Measurements from ENCODE around the gene GABPA. TPM values are rescaled to one million over a fixed set of nuclear protein-coding genes. Genes with fewer than 3 reads are reported as not detected.

Gene GABPA
- total and polyA plus RNA-seq, 2 donors (not counting 1 experiment from before 2014, with no cell fraction given): 10.3 to 29.7 TPM

GRCh38 chr21:25818121-25818520, 83.3 kb downstream of the GABPA start:
- Mint-ChIP-seq H3K27me3 (peaks cover 4% of the 10 kb centered on the region), H3K4me3 (no peak overlapping the region), H3K27ac (no peak overlapping the region), H3K4me1 (peaks cover 2% of the 10 kb centered on the region), H3K9me3 (ENCODE audit: insufficient read depth) (no peaks in the 10 kb centered on the region)
- peaks cover 3% of the 10 kb centered on the region in 2 donors for H3K4me1 ChIP-seq (ENCODE audit: control insufficient read depth in 2 of 2, insufficient read depth in 2 of 2, low read length in 2 of 2)
- H4K20me1 ChIP-seq (ENCODE audit: control insufficient read depth, insufficient read depth, low read length, poor library complexity, severe bottlenecking): no peaks in the 10 kb centered on the region
- H3K79me2 ChIP-seq (ENCODE audit: control insufficient read depth, insufficient read depth, low read length): no peaks in the 10 kb centered on the region
- no peak overlapping the region for H3K9ac ChIP-seq (ENCODE audit: low read length)
- H3K36me3 ChIP-seq (replicated peaks in 1 of 2; ENCODE audit: control extremely low read depth in 1 of 2, control insufficient read depth in 1 of 2, extremely low read depth in 1 of 2, insufficient read depth in 2 of 2, low read length in 1 of 2): no peaks in the 10 kb centered on the region
- H3K4me2 ChIP-seq (replicated peaks; ENCODE audit: low read depth, low read length, poor library complexity, severe bottlenecking): no peak overlapping the region
- TF ChIP-seq, protein P1, sequence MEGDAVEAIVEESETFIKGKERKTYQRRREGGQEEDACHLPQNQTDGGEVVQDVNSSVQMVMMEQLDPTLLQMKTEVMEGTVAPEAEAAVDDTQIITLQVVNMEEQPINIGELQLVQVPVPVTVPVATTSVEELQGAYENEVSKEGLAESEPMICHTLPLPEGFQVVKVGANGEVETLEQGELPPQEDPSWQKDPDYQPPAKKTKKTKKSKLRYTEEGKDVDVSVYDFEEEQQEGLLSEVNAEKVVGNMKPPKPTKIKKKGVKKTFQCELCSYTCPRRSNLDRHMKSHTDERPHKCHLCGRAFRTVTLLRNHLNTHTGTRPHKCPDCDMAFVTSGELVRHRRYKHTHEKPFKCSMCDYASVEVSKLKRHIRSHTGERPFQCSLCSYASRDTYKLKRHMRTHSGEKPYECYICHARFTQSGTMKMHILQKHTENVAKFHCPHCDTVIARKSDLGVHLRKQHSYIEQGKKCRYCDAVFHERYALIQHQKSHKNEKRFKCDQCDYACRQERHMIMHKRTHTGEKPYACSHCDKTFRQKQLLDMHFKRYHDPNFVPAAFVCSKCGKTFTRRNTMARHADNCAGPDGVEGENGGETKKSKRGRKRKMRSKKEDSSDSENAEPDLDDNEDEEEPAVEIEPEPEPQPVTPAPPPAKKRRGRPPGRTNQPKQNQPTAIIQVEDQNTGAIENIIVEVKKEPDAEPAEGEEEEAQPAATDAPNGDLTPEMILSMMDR (IDR thresholded peaks at IDR 0.05): no peak
- no peak for TF ChIP-seq EZH2 (IDR thresholded peaks at IDR 0.05; ENCODE audit: borderline replicate concordance, insufficient read depth, low read depth, low read length, poor library complexity, severe bottlenecking)
- no peak for DNase-seq
- H3K27me3 ChIP-seq (replicated peaks in 1 of 4; ENCODE audit: control extremely low read depth in 1 of 4, control insufficient read depth in 3 of 4, insufficient read depth in 4 of 4, low read length in 3 of 4): no peaks in the 10 kb centered on the region
- POLR2A ChIA-PET: no interaction called here
- no peak for ATAC-seq (ENCODE audit: low read depth)
- intact Hi-C loops (cut with micrococcal nuclease): no loop called here
- no peaks in the 10 kb centered on the region for H3K9me3 ChIP-seq (ENCODE audit: control extremely low read depth in 1 of 3, control insufficient read depth in 2 of 3, insufficient read depth in 1 of 3, low read length in 2 of 3)
- CTCF ChIA-PET: interaction anchor here (0.8 kb wide), 1 partner anchor 11 kb away, joined by 4 read pairs; no protein-coding TSS in a partner anchor
- H3K4me3 ChIP-seq (ENCODE audit: control extremely low read depth in 1 of 5, extremely low read depth in 1 of 5, insufficient read depth in 1 of 5, low read depth in 2 of 5, low read length in 4 of 5): no peak overlapping the region
- peak overlapping the region; percentile 32 for H2AFZ ChIP-seq (ENCODE audit: insufficient read depth, low read depth, low read length, poor library complexity, severe bottlenecking)
- WGBS (ENCODE audit: insufficient coverage): 83% methylated on average over 1 of the region's 5 CpGs
- H3K27ac ChIP-seq (ENCODE audit: low read length in 2 of 2): no peak overlapping the region

DNA sequence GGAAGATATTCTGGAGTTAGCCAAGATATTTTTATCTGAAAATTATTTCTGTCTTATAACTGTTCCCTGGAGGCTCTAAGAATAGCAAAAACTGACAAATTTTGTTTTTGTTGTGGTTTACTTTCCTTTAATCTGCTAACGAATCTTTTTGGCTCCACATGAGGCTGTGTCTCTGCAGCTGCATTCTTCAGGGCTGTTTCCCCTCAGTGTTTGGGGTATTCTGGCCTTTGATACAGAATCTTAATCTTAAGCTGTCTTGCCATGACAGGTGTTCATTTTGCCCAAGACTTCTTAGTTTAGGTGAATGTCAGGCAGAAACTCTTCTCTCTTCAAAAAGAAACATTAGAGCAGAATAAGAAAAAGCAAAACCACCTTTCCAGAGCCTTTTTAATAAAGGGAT, 83.8 kb downstream of the GABPA start:
- WGBS (ENCODE audit: insufficient coverage): 0% methylated on average over 1 of the region's 1 CpG
- no peaks in the 10 kb centered on the region for H3K9me3 ChIP-seq (ENCODE audit: control extremely low read depth in 1 of 3, control insufficient read depth in 2 of 3, insufficient read depth in 1 of 3, low read length in 2 of 3)
- no peaks in the 10 kb centered on the region for H3K27me3 ChIP-seq (replicated peaks in 1 of 4; ENCODE audit: control extremely low read depth in 1 of 4, control insufficient read depth in 3 of 4, insufficient read depth in 4 of 4, low read length in 3 of 4)
- TF ChIP-seq EZH2 (IDR thresholded peaks at IDR 0.05; ENCODE audit: borderline replicate concordance, insufficient read depth, low read depth, low read length, poor library complexity, severe bottlenecking): no peak
- TF ChIP-seq, protein P1 (IDR thresholded peaks at IDR 0.05): no peak
- intact Hi-C loops (cut with micrococcal nuclease): no loop called here
- POLR2A ChIA-PET: no interaction called here
- no peaks in the 10 kb centered on the region for H3K79me2 ChIP-seq (ENCODE audit: control insufficient read depth, insufficient read depth, low read length)
- ATAC-seq (ENCODE audit: low read depth): no peak
- H3K9ac ChIP-seq (ENCODE audit: low read length): no peak overlapping the region
- H3K36me3 ChIP-seq (replicated peaks in 1 of 2; ENCODE audit: control extremely low read depth in 1 of 2, control insufficient read depth in 1 of 2, extremely low read depth in 1 of 2, insufficient read depth in 2 of 2, low read length in 1 of 2): no peaks in the 10 kb centered on the region
- Mint-ChIP-seq H3K27me3 (peaks cover 5% of the 10 kb centered on the region), H3K4me3 (no peak overlapping the region), H3K4me1 (peaks cover 3% of the 10 kb centered on the region), H3K9me3 (ENCODE audit: insufficient read depth) (no peaks in the 10 kb centered on the region), H3K27ac (no peak overlapping the region)
- peak overlapping the region; percentile 19 for H2AFZ ChIP-seq (ENCODE audit: insufficient read depth, low read depth, low read length, poor library complexity, severe bottlenecking)
- no peak for DNase-seq
- CTCF ChIA-PET: no interaction called here
- H3K27ac ChIP-seq (ENCODE audit: low read length in 2 of 2): no peak overlapping the region
- H3K4me1 ChIP-seq (ENCODE audit: control insufficient read depth in 2 of 2, insufficient read depth in 2 of 2, low read length in 2 of 2): peaks cover 3 to 4% of the 10 kb centered on the region in 2 donors
- no peak overlapping the region for H3K4me2 ChIP-seq (replicated peaks; ENCODE audit: low read depth, low read length, poor library complexity, severe bottlenecking)
- no peaks in the 10 kb centered on the region for H4K20me1 ChIP-seq (ENCODE audit: control insufficient read depth, insufficient read depth, low read length, poor library complexity, severe bottlenecking)
- H3K4me3 ChIP-seq (ENCODE audit: control extremely low read depth in 1 of 5, extremely low read depth in 1 of 5, insufficient read depth in 1 of 5, low read depth in 2 of 5, low read length in 4 of 5): no peak overlapping the region

Other genes with a start within 250 kb of the GABPA start
- gene MRPL39, start 127.5 kb upstream of the GABPA start, total RNA-seq: 18.1 and 19.7 TPM in 2 replicates
- 10.1 TPM in 2 replicates for gene MRPL39, start 127.5 kb upstream of the GABPA start, polyA plus RNA-seq
- gene JAM2, start 95.7 kb upstream of the GABPA start, total RNA-seq: 0.94 and 1.3 TPM in 2 replicates
- gene JAM2, start 95.7 kb upstream of the GABPA start, polyA plus RNA-seq: 1.5 and 17.3 TPM in 2 replicates
- 34.1 and 36.6 TPM in 2 replicates for gene ATP5PF, start 68 bp upstream of the GABPA start, total RNA-seq
- 54.7 and 58.3 TPM in 2 replicates for gene ATP5PF, start 68 bp upstream of the GABPA start, polyA plus RNA-seq

Data from B cell (primary cell).